Fibroblast of lung (primary cell): ENCODE data around the gene MACROD2. TPM values are rescaled to one million over a fixed set of nuclear protein-coding genes. Genes with fewer than 3 reads are reported as not detected.

Experiments
- DNase-seq, 2 donors: peaks; one replicate each; pipeline versions ENCODE4 v3.0.0 to v3.0.0-alpha.2; 2010; ENCODE audit warnings: low read depth in 2 of 2
- H2AFZ ChIP-seq: 2 replicates; pipeline ENCODE4 v1.5.1; 2012; ENCODE audit warnings: low read length, control low read depth, inconsistent platforms
- H3K27ac ChIP-seq: 2 replicates; pipeline ENCODE4 v1.5.1; 2011; ENCODE audit warnings: low read length, control low read depth; ENCODE audit not compliant: insufficient read depth
- H3K27me3 ChIP-seq: 2 replicates; pipeline ENCODE4 v1.5.1; 2011; ENCODE audit warnings: mild to moderate bottlenecking, low read length; ENCODE audit not compliant: control insufficient read depth, insufficient read depth
- H3K36me3 ChIP-seq: 2 replicates; pipeline ENCODE4 v1.5.1; 2011; ENCODE audit warnings: low read length; ENCODE audit not compliant: control insufficient read depth, insufficient read depth
- H3K4me1 ChIP-seq: 2 replicates; pipeline ENCODE4 v1.5.1; 2011; ENCODE audit warnings: low read length; ENCODE audit not compliant: control insufficient read depth, insufficient read depth; ENCODE audit errors: extremely low read depth
- H3K4me2 ChIP-seq: 2 replicates; pipeline ENCODE4 v1.5.1; 2011; ENCODE audit warnings: low read length, control low read depth; ENCODE audit not compliant: insufficient read depth; ENCODE audit errors: extremely low read depth
- H3K4me3 ChIP-seq, 4 experiments: fragments of 200-600 bp in 1 of 4; sonication (generic) in 1 of 4; replicated peaks in 1 of 4; 2 replicates each; pipeline ENCODE4 v1.5.1; 2011 to 2016; ENCODE audit warnings: low read length in 4 of 4, low read depth in 3 of 4, mild to moderate bottlenecking in 3 of 4, control low read depth in 2 of 4, inconsistent platforms in 1 of 4, mixed read lengths in 1 of 4; ENCODE audit not compliant: insufficient read depth in 1 of 4; ENCODE audit errors: control extremely low read depth in 1 of 4
- H3K79me2 ChIP-seq: 2 replicates; pipeline ENCODE4 v1.5.1; 2012; ENCODE audit warnings: mild to moderate bottlenecking, low read length, inconsistent platforms; ENCODE audit not compliant: control insufficient read depth, insufficient read depth
- H3K9ac ChIP-seq: 2 replicates; pipeline ENCODE4 v1.5.1; 2011; ENCODE audit warnings: mild to moderate bottlenecking, low read length, control low read depth; ENCODE audit not compliant: insufficient read depth
- H3K9me3 ChIP-seq: 2 replicates; pipeline ENCODE4 v1.5.1; 2012; ENCODE audit warnings: low read depth, low read length; ENCODE audit not compliant: control insufficient read depth, insufficient read depth
- H4K20me1 ChIP-seq: 2 replicates; pipeline ENCODE4 v1.5.1; 2011; ENCODE audit warnings: low read length; ENCODE audit not compliant: control insufficient read depth, insufficient read depth; ENCODE audit errors: extremely low read depth
- CTCF ChIP-seq, 2 donors: IDR thresholded peaks in 1 of 2; conservative IDR thresholded peaks in 1 of 2; 1 replicate in 1 of 2; 2 replicates in 1 of 2; pipeline ENCODE4 v1.5.1; 2011 to 2012; ENCODE audit warnings: low read length in 2 of 2, control low read depth in 1 of 2, inconsistent platforms in 1 of 2, low read depth in 1 of 2, mild to moderate bottlenecking in 1 of 2
- EZH2 ChIP-seq: IDR thresholded peaks from 2 replicates; pipeline ENCODE4 v1.5.1; 2012; ENCODE audit warnings: low read length, control low read depth, mild to moderate bottlenecking; ENCODE audit errors: missing control alignments
- polyA plus RNA-seq, 2 donors: library from polyadenylated mRNA; depleted of rRNA in 1 of 2; stranded (reverse) in 1 of 2; unstranded in 1 of 2; fragments of >200 nt; gene quantifications; 2 replicates each; pipeline ENCODE4 v1.2.1, GENCODE V29; 2011 to 2012; ENCODE audit warnings: missing spikeins in 1 of 2
- total RNA-seq: library from RNA; depleted of rRNA; stranded (reverse); fragments of >200 nt; gene quantifications from 2 replicates; pipeline ENCODE4 v1.2.1, GENCODE V29; 2014

MACROD2 gene
- total and polyA plus RNA-seq, 2 donors (not counting 1 experiment from before 2014, with no cell fraction given) = 0.54 to 1.7 TPM

GRCh38 chr20:14953736-14954135, 958.4 kb downstream of the MACROD2 start:
- H2AFZ ChIP-seq = no peak overlapping the region
- H3K27ac ChIP-seq = no peak overlapping the region
- no peak for DNase-seq
- no peaks in the 10 kb centered on the region for H3K4me1 ChIP-seq
- no peak overlapping the region for H3K4me2 ChIP-seq
- H3K9ac ChIP-seq = no peak overlapping the region
- H3K9me3 ChIP-seq = no peaks in the 10 kb centered on the region
- H3K27me3 ChIP-seq = no peaks in the 10 kb centered on the region
- no peak overlapping the region for H3K4me3 ChIP-seq
- TF ChIP-seq CTCF (conservative IDR thresholded peaks at IDR 0.05 in 1 of 2, IDR thresholded peaks at IDR 0.05 in 1 of 2; ENCODE audit: low read depth in 1 of 2, low read length in 2 of 2) = no peak
- TF ChIP-seq EZH2 = no peak
- H3K79me2 ChIP-seq = no peaks in the 10 kb centered on the region
- H3K36me3 ChIP-seq = no peaks in the 10 kb centered on the region
- no peaks in the 10 kb centered on the region for H4K20me1 ChIP-seq

- H3K9ac ChIP-seq = no peak overlapping the region
- no peak overlapping the region for H3K4me2 ChIP-seq
- no peaks in the 10 kb centered on the region for H3K79me2 ChIP-seq
- no peaks in the 10 kb centered on the region for H4K20me1 ChIP-seq
- H3K9me3 ChIP-seq = no peaks in the 10 kb centered on the region
- H3K27me3 ChIP-seq = no peaks in the 10 kb centered on the region
- H3K27ac ChIP-seq = no peak overlapping the region
- TF ChIP-seq EZH2 (no peak), CTCF (conservative IDR thresholded peaks at IDR 0.05 in 1 of 2, IDR thresholded peaks at IDR 0.05 in 1 of 2; ENCODE audit: low read depth in 1 of 2, low read length in 2 of 2) (no peak)
- DNase-seq = no peak
- no peak overlapping the region for H3K4me3 ChIP-seq
- no peaks in the 10 kb centered on the region for H3K4me1 ChIP-seq
- H3K36me3 ChIP-seq = no peaks in the 10 kb centered on the region
- H2AFZ ChIP-seq = no peak overlapping the region
Observed at GRCh38 chr20:14955399-14955798, 960.1 kb downstream of the MACROD2 start.

- TF ChIP-seq CTCF (conservative IDR thresholded peaks at IDR 0.05 in 1 of 2, IDR thresholded peaks at IDR 0.05 in 1 of 2; ENCODE audit: low read depth in 1 of 2, low read length in 2 of 2) (no peak), EZH2 (no peak)
- H3K9me3 ChIP-seq = no peaks in the 10 kb centered on the region
- H3K27ac ChIP-seq = no peak overlapping the region
Observed at GRCh38 chr20:14956026-14956425, 960.7 kb downstream of the MACROD2 start.

More at GRCh38 chr20:14956026-14956425, 960.7 kb downstream of the MACROD2 start:
- H4K20me1 ChIP-seq = no peaks in the 10 kb centered on the region
- no peak overlapping the region for H2AFZ ChIP-seq
- H3K4me1 ChIP-seq = no peaks in the 10 kb centered on the region
- H3K4me2 ChIP-seq = no peak overlapping the region
- H3K36me3 ChIP-seq = no peaks in the 10 kb centered on the region
- H3K9ac ChIP-seq = no peak overlapping the region
- H3K79me2 ChIP-seq = no peaks in the 10 kb centered on the region
- no peak overlapping the region for H3K4me3 ChIP-seq
- DNase-seq = no peak
- no peaks in the 10 kb centered on the region for H3K27me3 ChIP-seq
